Left lung (tissue), 10 donors: ENCODE measurements around the gene DNAJC28. TPM values are rescaled to one million over a fixed set of nuclear protein-coding genes. Genes with fewer than 3 reads are reported as not detected.

Source experiments
- ATAC-seq: fragments of 200-7000 bp; cut with Tn5 transposase; one replicate; pipeline ENCODE4 v1.9.1; 2020; ENCODE audit warnings: moderate library complexity
- DNase-seq, 4 donors: peaks; one replicate each; pipeline ENCODE4 v3.0.0-alpha.2; 2013 to 2020
- H3K27ac ChIP-seq, 2 donors: fragments of 200-600 bp; sonication (generic) in 1 of 2; one replicate each; pipeline versions ENCODE4 v1.5.0 to v1.8.0; 2020 to 2021
- H3K27me3 ChIP-seq, 2 donors: fragments of 200-600 bp; sonication (generic) in 1 of 2; one replicate each; pipeline versions ENCODE4 v1.5.0 to v1.8.0; 2020 to 2021
- H3K36me3 ChIP-seq, 2 donors: fragments of 200-600 bp; sonication (generic) in 1 of 2; one replicate each; pipeline versions ENCODE4 v1.5.0 to v1.8.0; 2020 to 2021
- H3K4me1 ChIP-seq, 2 donors: fragments of 200-600 bp; one replicate each; pipeline ENCODE4 v1.8.0; 2021
- H3K4me3 ChIP-seq, 2 donors: fragments of 200-600 bp; sonication (generic) in 1 of 2; one replicate each; pipeline versions ENCODE4 v1.5.0 to v1.8.0; 2020 to 2021; ENCODE audit warnings: mild to moderate bottlenecking in 1 of 2
- H3K9me3 ChIP-seq, 2 donors: fragments of 200-600 bp; sonication (generic) in 1 of 2; one replicate each; pipeline versions ENCODE4 v1.5.0 to v1.8.0; 2020 to 2021
- intact Hi-C, 2 donors: fragments of 100-400 bp; cut with DNase I; formaldehyde crosslinking; loops; one replicate each; pipeline versions ENCODE4 v1.11.2 to v1.14.2; 2022
- polyA plus RNA-seq, 6 donors: library from polyadenylated mRNA; unstranded; fragments of 120-200 nt; gene quantifications; one replicate each; pipeline ENCODE4 v1.2.1, GENCODE V29; 2013; ENCODE audit not compliant: insufficient read length in 6 of 6
- total RNA-seq, 2 donors: library from RNA; stranded (reverse); fragmentation: NEBNext Ultra II Directional; extraction: Animal tissue kit (Norgen Biotek cat#: 25700); gene quantifications; one replicate each; pipeline ENCODE4 v1.2.1, GENCODE V29; 2021
- TF ChIP-seq, protein P1 (sequence below), 2 donors: fragments of 200-600 bp; sonication (generic) in 1 of 2; IDR thresholded peaks; one replicate each; pipeline versions ENCODE4 v1.5.0 to v1.8.0; 2021; ENCODE audit warnings: antibody characterized with exemption in 2 of 2
- donor health status: DM: no; HTN: yes; CAD: no.
- donor health status: DM: no; HTN: no; CAD: no.

The DNAJC28 gene
- total and polyA plus RNA-seq, 8 donors = 1.2 to 4.3 (median 3.3) TPM

DNA sequence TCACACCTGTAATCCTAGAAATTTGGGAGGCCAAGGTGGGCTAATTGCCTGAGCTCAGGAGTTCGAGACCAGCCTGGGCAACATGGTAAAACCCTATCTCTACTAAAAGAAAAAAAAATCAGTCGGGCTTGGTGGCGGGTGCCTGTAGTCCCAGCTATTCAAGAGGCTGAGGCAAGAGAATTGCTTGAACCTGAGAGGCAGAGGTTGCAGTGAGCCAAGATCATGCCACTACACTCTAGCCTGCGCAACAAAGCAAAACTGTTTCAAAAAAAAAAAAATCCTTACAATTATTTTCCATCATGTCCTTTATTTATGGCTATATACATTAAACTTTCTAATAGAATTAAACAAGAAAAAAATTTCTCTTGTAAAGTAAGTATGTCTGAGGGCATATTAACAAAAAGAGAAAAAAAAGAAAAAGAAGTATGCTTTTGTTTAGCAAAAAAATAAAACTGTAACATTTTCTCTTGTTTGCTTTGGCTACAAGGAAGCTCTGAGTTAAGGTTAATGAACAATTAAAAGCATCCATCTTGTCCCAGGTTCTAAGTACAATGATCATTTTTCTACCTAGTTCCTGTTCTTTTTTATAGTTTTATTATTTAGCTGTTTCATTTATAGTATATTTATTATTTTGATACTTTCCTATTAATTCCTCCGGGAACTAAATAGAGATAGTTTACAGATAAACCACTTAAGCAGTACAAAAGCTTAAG is 29.8 kb downstream of the DNAJC28 start:
- no peak overlapping the region for H3K4me3 ChIP-seq
- TF ChIP-seq, protein P1, sequence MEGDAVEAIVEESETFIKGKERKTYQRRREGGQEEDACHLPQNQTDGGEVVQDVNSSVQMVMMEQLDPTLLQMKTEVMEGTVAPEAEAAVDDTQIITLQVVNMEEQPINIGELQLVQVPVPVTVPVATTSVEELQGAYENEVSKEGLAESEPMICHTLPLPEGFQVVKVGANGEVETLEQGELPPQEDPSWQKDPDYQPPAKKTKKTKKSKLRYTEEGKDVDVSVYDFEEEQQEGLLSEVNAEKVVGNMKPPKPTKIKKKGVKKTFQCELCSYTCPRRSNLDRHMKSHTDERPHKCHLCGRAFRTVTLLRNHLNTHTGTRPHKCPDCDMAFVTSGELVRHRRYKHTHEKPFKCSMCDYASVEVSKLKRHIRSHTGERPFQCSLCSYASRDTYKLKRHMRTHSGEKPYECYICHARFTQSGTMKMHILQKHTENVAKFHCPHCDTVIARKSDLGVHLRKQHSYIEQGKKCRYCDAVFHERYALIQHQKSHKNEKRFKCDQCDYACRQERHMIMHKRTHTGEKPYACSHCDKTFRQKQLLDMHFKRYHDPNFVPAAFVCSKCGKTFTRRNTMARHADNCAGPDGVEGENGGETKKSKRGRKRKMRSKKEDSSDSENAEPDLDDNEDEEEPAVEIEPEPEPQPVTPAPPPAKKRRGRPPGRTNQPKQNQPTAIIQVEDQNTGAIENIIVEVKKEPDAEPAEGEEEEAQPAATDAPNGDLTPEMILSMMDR (IDR thresholded peaks at IDR 0.05) = no peak
- DNase-seq = no peak
- H3K27ac ChIP-seq = no peak overlapping the region
- no peaks in the 10 kb centered on the region for H3K27me3 ChIP-seq
- no peaks in the 10 kb centered on the region for H3K9me3 ChIP-seq
- no peak for ATAC-seq
- peaks cover 0 to 69% of the 10 kb centered on the region in 2 donors for H3K36me3 ChIP-seq
- intact Hi-C loops = no loop called here
- H3K4me1 ChIP-seq = no peaks in the 10 kb centered on the region

DNA sequence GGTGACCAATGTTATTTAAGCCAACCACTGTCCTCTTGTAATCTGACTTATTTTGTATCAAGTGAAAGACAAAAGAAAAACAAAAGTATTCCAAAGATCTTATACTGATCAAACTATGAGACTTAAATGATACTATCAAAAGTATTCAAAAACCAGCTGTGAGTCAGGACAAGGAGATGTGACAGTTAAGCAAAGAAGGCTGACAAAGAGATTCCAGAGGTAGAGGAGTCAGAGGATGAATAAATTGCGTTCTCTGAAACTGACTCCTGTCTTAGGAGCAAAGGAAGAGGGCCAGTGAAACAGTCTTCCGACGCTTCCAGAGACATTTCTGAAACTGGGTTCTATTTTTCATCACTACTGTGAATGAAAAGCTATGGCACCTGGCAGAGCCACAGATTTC is 32.7 kb downstream of the DNAJC28 start:
- H3K4me1 ChIP-seq = no peaks in the 10 kb centered on the region
- H3K27me3 ChIP-seq = no peaks in the 10 kb centered on the region
- ATAC-seq (no peak), DNase-seq (no peak)
- intact Hi-C loops = no loop called here
- TF ChIP-seq, protein P1 (IDR thresholded peaks at IDR 0.05) = no peak
- H3K27ac ChIP-seq = no peak overlapping the region
- peaks cover 0 to 78% of the 10 kb centered on the region in 2 donors for H3K36me3 ChIP-seq
- no peak overlapping the region for H3K4me3 ChIP-seq
- H3K9me3 ChIP-seq = no peaks in the 10 kb centered on the region

DNA sequence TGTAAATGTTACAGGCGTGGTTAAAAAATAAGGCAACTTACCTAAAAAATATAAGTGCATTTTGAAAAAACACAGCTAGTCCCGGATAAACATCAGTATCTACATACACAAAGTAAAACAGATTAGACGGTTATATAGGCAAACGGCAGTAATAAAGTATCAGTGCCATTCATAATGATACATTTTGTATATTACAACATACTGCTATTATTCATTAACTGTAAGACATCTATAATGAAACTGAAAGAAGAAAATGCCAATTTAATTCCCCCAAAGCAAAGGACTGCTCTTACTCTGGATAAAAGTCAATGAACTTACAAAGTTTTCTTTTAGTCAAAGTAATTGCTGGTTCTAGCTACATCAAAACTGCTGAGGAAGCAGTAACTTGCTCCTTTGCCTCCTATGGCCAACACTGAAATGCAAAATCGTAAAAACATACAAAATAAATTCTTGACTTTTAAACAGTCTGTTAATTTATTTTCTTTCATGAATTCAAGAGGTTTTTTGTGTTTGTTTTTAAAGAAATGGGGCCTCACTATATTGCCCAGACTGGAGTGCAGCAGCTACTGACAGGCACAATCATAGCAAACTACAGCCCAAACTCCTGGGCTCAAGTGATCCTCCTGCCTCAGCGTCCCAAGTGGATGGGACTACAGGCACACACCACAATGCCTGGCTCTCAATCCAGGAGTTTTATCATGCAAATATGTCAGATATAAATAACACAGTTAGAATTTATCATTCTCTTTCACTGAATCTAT is 35.6 kb downstream of the DNAJC28 start:
- Histone ChIP-seq H3K27me3 (no peaks in the 10 kb centered on the region), H3K9me3 (no peaks in the 10 kb centered on the region), H3K36me3 (peaks cover 0 to 76% of the 10 kb centered on the region in 2 donors), H3K4me3 (no peak overlapping the region), H3K27ac (no peak overlapping the region), H3K4me1 (no peaks in the 10 kb centered on the region)
- no peak for DNase-seq
- TF ChIP-seq, protein P1 (IDR thresholded peaks at IDR 0.05) = no peak
- no peak for ATAC-seq
- intact Hi-C loops = no loop called here

DNA sequence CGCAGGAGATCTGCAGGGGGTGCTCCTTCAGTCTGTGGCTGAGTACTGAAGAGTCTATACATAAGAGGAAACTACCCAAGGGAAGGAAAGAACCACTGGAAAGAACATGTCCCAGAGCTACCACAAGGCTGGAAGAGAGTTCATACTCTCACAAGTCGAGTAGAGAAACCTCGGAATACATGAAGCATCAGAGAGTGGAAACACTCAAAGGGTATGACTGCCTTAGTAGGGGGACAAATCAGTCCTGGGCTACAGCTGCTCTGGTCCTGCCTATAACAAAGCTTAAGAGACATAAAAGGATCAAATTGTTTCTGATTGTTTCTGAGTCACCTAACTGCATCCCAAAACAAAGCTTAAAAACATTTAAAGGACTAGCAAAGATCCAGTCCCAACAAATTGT is 39.2 kb downstream of the DNAJC28 start:
- DNase-seq = no peak
- H3K27me3 ChIP-seq = no peaks in the 10 kb centered on the region
- H3K4me1 ChIP-seq = no peaks in the 10 kb centered on the region
- TF ChIP-seq, protein P1 (IDR thresholded peaks at IDR 0.05) = no peak
- intact Hi-C loops = no loop called here
- ATAC-seq = peak; percentile 13
- no peak overlapping the region for H3K4me3 ChIP-seq
- no peak overlapping the region for H3K27ac ChIP-seq
- peaks cover 0 to 64% of the 10 kb centered on the region in 2 donors for H3K36me3 ChIP-seq
- no peaks in the 10 kb centered on the region for H3K9me3 ChIP-seq

DNA sequence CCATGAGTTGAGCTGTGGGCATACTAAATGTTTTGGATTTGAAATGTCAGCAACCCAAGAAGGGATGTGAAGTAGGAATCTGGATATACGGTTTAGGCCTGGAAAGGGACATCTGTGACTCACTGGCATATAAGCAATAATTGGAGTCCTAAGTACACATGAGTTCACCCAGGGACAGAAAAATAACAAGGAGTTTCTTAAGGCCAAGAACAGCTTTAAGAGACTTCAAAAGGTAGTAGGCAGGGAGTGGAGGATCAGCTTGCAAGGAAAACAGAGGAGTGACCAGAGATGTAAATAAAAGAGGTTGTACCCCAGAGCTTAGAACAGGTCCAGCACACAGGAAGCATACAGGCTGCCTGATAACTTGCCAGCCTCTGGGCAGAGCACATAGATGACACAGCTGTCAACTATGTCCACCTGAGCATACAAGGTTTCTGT is 39.9 kb downstream of the DNAJC28 start:
- no peaks in the 10 kb centered on the region for H3K4me1 ChIP-seq
- intact Hi-C loops = no loop called here
- no peaks in the 10 kb centered on the region for H3K27me3 ChIP-seq
- DNase-seq (no peak), ATAC-seq (peak; percentile 82)
- H3K36me3 ChIP-seq = peaks cover 0 to 61% of the 10 kb centered on the region in 2 donors
- H3K27ac ChIP-seq = no peak overlapping the region
- no peak overlapping the region for H3K4me3 ChIP-seq
- TF ChIP-seq, protein P1 (IDR thresholded peaks at IDR 0.05) = no peak
- no peaks in the 10 kb centered on the region for H3K9me3 ChIP-seq
